H1 (cell line): Measurements from ENCODE around the gene PSMA2. TPM values are rescaled to one million over a fixed set of nuclear protein-coding genes. Genes with fewer than 3 reads are reported as not detected.

Experiments used
- EP300 ChIP-seq, 2 experiments: IDR thresholded peaks; 1 replicate in 1 of 2; 2 replicates in 1 of 2; pipeline ENCODE4 v1.6.1; 2011 to 2012; ENCODE audit warnings: low read depth in 2 of 2, low read length in 2 of 2, mild to moderate bottlenecking in 2 of 2, borderline replicate concordance in 1 of 2, inconsistent platforms in 1 of 2, moderate library complexity in 1 of 2
- FOSL1 ChIP-seq: IDR thresholded peaks from 2 replicates; pipeline ENCODE4 v1.6.1; 2011; ENCODE audit warnings: mild to moderate bottlenecking, low read depth, low read length, moderate library complexity; ENCODE audit not compliant: insufficient read depth
- polyA plus RNA-seq, 7 experiments: library from polyadenylated mRNA; depleted of rRNA in 3 of 7; stranded (reverse) in 5 of 7; unstranded in 2 of 7; fragments of >200 nt in 5 of 7; fragments of 200-250 nt in 2 of 7; gene quantifications; 1 replicate in 5 of 7; 2 replicates in 1 of 7; 4 replicates in 1 of 7; pipeline versions ENCODE4 v1.2.1 to v1.2.3, GENCODE V29; 2011 to 2013; ENCODE audit warnings: missing spikeins in 2 of 7, mixed read lengths in 2 of 7
- total RNA-seq: library from RNA; stranded (reverse); fragmentation: NEBNext Ultra II Directional; extraction: Animal tissue kit (Norgen Biotek cat#: 25700); gene quantifications from 2 replicates; pipeline ENCODE4 v1.2.1, GENCODE V29; 2021

The PSMA2 gene
- total and polyA plus RNA-seq, 2 of the 8 experiments (the other 6 are each of a cell fraction or from before 2014, with no cell fraction given), result 211 to 259 TPM

DNA sequence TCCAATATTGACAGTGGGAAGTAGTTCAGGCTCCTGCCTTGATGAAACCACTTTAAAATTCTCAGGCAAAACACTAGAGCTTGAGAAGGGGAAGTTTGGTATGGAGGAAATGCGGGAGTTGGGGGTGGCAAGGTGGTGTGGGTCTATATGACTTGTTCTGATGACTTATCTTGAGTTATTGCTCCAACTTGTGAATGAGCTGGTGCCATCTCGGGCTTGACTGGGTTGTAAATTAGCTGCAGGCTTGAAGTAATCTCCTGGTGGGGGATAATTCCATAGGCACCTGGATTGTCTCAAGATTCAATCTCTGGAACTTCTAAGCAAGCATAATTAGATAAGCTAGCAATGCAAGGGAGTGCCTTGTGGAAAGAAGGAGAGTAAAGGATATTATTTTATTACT, 29.2 kb upstream of the PSMA2 start (continued):
- TF ChIP-seq EP300 (IDR thresholded peaks at IDR 0.05; ENCODE audit: borderline replicate concordance in 1 of 2, low read depth in 2 of 2, low read length in 2 of 2) (no peak), FOSL1 (no peak)
